ENCODE results near the gene SCGB1C1. TPM values are rescaled to one million over a fixed set of nuclear protein-coding genes. Genes with fewer than 3 reads are reported as not detected.
A peak's percentile ranks its signal among the peaks of the same experiment; 100 is the strongest.

Gene SCGB1C1
- total and polyA plus RNA-seq, 10 of the 15 experiments (the other 5 are each of a cell fraction or from before 2014, with no cell fraction given) = not detected

DNA sequence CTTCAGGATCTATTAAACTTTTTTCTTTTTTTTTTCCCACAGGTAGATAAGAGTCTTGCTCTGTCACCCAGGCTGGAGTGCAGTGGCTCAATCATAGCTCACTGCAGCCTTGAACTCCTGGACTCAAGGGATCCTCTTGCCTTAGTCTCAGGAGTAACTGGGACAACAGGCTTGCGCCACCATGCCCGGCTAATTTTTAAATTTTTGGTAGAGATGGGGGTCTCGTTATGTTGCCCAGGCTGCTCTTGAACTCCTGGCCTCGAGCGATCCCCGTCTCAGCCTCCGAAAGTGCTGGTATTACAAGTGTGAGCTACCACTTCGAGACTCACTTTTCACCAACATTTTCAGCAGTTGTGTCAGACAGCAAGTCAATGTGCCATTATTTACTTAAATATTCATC lies 42.3 kb downstream of the SCGB1C1 start (continued):
- TF ChIP-seq, protein P1, sequence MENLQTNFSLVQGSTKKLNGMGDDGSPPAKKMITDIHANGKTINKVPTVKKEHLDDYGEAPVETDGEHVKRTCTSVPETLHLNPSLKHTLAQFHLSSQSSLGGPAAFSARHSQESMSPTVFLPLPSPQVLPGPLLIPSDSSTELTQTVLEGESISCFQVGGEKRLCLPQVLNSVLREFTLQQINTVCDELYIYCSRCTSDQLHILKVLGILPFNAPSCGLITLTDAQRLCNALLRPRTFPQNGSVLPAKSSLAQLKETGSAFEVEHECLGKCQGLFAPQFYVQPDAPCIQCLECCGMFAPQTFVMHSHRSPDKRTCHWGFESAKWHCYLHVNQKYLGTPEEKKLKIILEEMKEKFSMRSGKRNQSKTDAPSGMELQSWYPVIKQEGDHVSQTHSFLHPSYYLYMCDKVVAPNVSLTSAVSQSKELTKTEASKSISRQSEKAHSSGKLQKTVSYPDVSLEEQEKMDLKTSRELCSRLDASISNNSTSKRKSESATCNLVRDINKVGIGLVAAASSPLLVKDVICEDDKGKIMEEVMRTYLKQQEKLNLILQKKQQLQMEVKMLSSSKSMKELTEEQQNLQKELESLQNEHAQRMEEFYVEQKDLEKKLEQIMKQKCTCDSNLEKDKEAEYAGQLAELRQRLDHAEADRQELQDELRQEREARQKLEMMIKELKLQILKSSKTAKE (IDR thresholded peaks at IDR 0.05; ENCODE audit: low read depth, poor library complexity, severe bottlenecking) = no peak
- TF ChIP-seq EGR1 (IDR thresholded peaks at IDR 0.05; ENCODE audit: borderline replicate concordance in 1 of 2, low read depth in 2 of 2, low read length in 2 of 2) (no peak), YBX1 (IDR thresholded peaks at IDR 0.05) (no peak), STAT1 (conservative IDR thresholded peaks at IDR 0.05) (no peak), MXI1 (IDR thresholded peaks at IDR 0.05; ENCODE audit: low read depth, low read length) (no peak)

DNA sequence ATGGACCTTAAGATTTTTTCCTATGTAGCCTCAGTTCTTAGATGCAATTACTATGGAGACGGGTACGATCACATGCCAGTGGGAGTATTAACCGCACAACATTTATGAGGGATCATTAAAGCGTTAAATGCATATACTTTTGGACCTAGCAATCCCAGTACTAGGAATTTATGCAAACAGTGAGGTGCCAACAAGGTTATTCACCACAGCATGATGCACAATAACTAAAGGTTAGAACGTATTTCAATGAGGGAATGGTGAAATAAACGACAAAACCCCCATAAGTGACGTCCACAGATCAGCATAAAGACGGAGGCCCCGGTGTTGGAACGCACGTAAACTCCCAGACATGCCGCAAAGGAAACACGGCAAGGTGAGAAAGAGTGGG lies 42.7 kb downstream of the SCGB1C1 start:
- FAIRE-seq (peak; percentile 61), ATAC-seq (peak; percentile 32), DNase-seq (ENCODE audit: low read depth, low spot score) (no peak)
- H3K36me3 ChIP-seq (ENCODE audit: control insufficient read depth in 2 of 2, insufficient read depth in 2 of 2, low read length in 1 of 2) = 0 out of 4 replicates have a peak, but pooled peaks cover 0 to 10% of the 10 kb centered on the region in 2 experiments
- peak overlapping the region; percentile 98 for H3K4me2 ChIP-seq (ENCODE audit: control insufficient read depth, insufficient read depth)
- in situ Hi-C loops (cut with MboI) (no loop called here), intact Hi-C loops (cut with micrococcal nuclease; ENCODE audit: unreplicated experiment) (no loop called here)
- peak overlapping the region; percentile 80 for H3K4me3 ChIP-seq
- H3K4me1 ChIP-seq (ENCODE audit: control insufficient read depth, insufficient read depth, low read length) = no peaks in the 10 kb centered on the region
- peaks cover 38% of the 10 kb centered on the region for H3K79me2 ChIP-seq (ENCODE audit: control insufficient read depth, insufficient read depth, low read length)
- no peaks in the 10 kb centered on the region for H3K27me3 ChIP-seq (replicated peaks in 1 of 2; ENCODE audit: control insufficient read depth in 2 of 2, insufficient read depth in 2 of 2, low read length in 1 of 2)
- CTCF ChIA-PET = interaction anchor here (0.8 to 1.4 kb wide), 4 partner anchors 15 to 73 kb away, joined by 3 to 4 read pairs (median 4); partner anchors contain the start of gene BET1L
- peak overlapping the region; percentile 86 for H3K9ac ChIP-seq (ENCODE audit: control insufficient read depth, insufficient read depth, low read length)
- no TSS peak for BruUV-seq (replicated peaks)
- H3K27ac ChIP-seq (ENCODE audit: control insufficient read depth, insufficient read depth) = peak overlapping the region; percentile 71
- 1% methylated on average over 13 of the region's 13 CpGs for WGBS (ENCODE audit: insufficient coverage, insufficient replicate concordance, low lambda C conversion rate, missing lambda C conversion rate)
- no peaks in the 10 kb centered on the region for H4K20me1 ChIP-seq (ENCODE audit: control insufficient read depth, insufficient read depth)
- RAD21 ChIA-PET (ENCODE audit: unreplicated experiment) = interaction anchor here (1.3 to 1.9 kb wide), 2 partner anchors 28 to 69 kb away, joined by 3 to 6 read pairs; partner anchors contain the start of genes BET1L and RIC8A
- no peaks in the 10 kb centered on the region for H3K9me3 ChIP-seq (replicated peaks; ENCODE audit: control insufficient read depth, insufficient read depth, low read length)
- POLR2A ChIA-PET = interaction anchor here (1.1 to 2.6 kb wide), 3 partner anchors 16 to 117 kb away, joined by 3 to 12 read pairs (median 4); partner anchors contain the start of genes BET1L and RIC8A
- H2AFZ ChIP-seq (ENCODE audit: control insufficient read depth, low read depth, low read length) = peak overlapping the region; percentile 90
- SMC1A ChIA-PET (ENCODE audit: uncharacterized antibody, unreplicated experiment) = interaction anchor here (0.6 to 1.3 kb wide), 4 partner anchors 15 to 278 kb away, joined by 3 to 4 read pairs (median 3); no protein-coding TSS in a partner anchor
- TF ChIP-seq, protein P2, sequence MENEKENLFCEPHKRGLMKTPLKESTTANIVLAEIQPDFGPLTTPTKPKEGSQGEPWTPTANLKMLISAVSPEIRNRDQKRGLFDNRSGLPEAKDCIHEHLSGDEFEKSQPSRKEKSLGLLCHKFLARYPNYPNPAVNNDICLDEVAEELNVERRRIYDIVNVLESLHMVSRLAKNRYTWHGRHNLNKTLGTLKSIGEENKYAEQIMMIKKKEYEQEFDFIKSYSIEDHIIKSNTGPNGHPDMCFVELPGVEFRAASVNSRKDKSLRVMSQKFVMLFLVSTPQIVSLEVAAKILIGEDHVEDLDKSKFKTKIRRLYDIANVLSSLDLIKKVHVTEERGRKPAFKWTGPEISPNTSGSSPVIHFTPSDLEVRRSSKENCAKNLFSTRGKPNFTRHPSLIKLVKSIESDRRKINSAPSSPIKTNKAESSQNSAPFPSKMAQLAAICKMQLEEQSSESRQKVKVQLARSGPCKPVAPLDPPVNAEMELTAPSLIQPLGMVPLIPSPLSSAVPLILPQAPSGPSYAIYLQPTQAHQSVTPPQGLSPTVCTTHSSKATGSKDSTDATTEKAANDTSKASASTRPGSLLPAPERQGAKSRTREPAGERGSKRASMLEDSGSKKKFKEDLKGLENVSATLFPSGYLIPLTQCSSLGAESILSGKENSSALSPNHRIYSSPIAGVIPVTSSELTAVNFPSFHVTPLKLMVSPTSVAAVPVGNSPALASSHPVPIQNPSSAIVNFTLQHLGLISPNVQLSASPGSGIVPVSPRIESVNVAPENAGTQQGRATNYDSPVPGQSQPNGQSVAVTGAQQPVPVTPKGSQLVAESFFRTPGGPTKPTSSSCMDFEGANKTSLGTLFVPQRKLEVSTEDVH (IDR thresholded peaks at IDR 0.05; ENCODE audit: low read depth, partially characterized antibody) = peak; percentile 55
- TF ChIP-seq RUNX3 (IDR thresholded peaks at IDR 0.05; ENCODE audit: low read length) (peak; percentile 37; the same call in 1 of the 2 replicates), EP300 (IDR thresholded peaks at IDR 0.05; ENCODE audit: borderline replicate concordance in 1 of 2, control insufficient read depth in 1 of 2, low read depth in 2 of 2, low read length in 2 of 2) (peak in 1 of 2 experiments; percentile 42; a peak in 1 of 4 replicates), ETV6 (conservative IDR thresholded peaks at IDR 0.05 in 1 of 2, IDR thresholded peaks at IDR 0.05 in 1 of 2; ENCODE audit: borderline replicate concordance in 1 of 2, low read depth in 1 of 2) (no peak), ATF7 (IDR thresholded peaks at IDR 0.05; ENCODE audit: low read depth) (peak; percentile 46; the same call in 1 of the 2 replicates), NRF1 (conservative IDR thresholded peaks at IDR 0.05; ENCODE audit: low read depth, low read length) (no peak), PAX5 (IDR thresholded peaks at IDR 0.05; ENCODE audit: borderline replicate concordance, low read depth, low read length) (0 out of 2 replicates have a peak, but pooled peaks have one; percentile 35), CREB1 (IDR thresholded peaks at IDR 0.05; ENCODE audit: low read depth) (0 out of 2 replicates have a peak, but pooled peaks have one; percentile 25), HDAC6 (IDR thresholded peaks at IDR 0.05; ENCODE audit: unreplicated experiment) (peak; percentile 60)
- TF ChIP-seq, protein P3, sequence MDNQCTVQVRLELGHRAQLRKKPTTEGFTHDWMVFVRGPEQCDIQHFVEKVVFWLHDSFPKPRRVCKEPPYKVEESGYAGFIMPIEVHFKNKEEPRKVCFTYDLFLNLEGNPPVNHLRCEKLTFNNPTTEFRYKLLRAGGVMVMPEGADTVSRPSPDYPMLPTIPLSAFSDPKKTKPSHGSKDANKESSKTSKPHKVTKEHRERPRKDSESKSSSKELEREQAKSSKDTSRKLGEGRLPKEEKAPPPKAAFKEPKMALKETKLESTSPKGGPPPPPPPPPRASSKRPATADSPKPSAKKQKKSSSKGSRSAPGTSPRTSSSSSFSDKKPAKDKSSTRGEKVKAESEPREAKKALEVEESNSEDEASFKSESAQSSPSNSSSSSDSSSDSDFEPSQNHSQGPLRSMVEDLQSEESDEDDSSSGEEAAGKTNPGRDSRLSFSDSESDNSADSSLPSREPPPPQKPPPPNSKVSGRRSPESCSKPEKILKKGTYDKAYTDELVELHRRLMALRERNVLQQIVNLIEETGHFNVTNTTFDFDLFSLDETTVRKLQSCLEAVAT (IDR thresholded peaks at IDR 0.05) = peak; percentile 31; the same call in 1 of the 2 replicates
